Endodermal cell (in vitro differentiated cells): Measurements from ENCODE around the gene DVL1. TPM values are rescaled to one million over a fixed set of nuclear protein-coding genes. Genes with fewer than 3 reads are reported as not detected.

Experiments used
- DNase-seq: peaks from one replicate; pipeline ENCODE4 v3.0.0-alpha.2; 2017
- H3K27ac ChIP-seq: 2 replicates; pipeline ENCODE4 v1.5.1; 2013; ENCODE audit warnings: mild to moderate bottlenecking, low read depth, low read length, moderate library complexity
- H3K27me3 ChIP-seq: 2 replicates; pipeline ENCODE4 v1.6.1; 2013; ENCODE audit warnings: mild to moderate bottlenecking, low read length, moderate library complexity; ENCODE audit not compliant: insufficient read depth, control insufficient read depth, poor library complexity, severe bottlenecking
- H3K36me3 ChIP-seq: 2 replicates; pipeline ENCODE4 v1.7.0; 2013; ENCODE audit warnings: mild to moderate bottlenecking, low read length, moderate library complexity; ENCODE audit not compliant: control insufficient read depth, insufficient read depth
- H3K4me1 ChIP-seq: one replicate; pipeline ENCODE4 v1.7.0; 2013; ENCODE audit warnings: low read length; ENCODE audit not compliant: control insufficient read depth, insufficient read depth
- H3K4me3 ChIP-seq: 2 replicates; pipeline ENCODE4 v1.5.1; 2013; ENCODE audit warnings: mild to moderate bottlenecking, low read length, moderate library complexity
- H3K9ac ChIP-seq: 2 replicates; pipeline ENCODE4 v1.6.1; 2013; ENCODE audit warnings: mild to moderate bottlenecking, low read length, moderate library complexity; ENCODE audit not compliant: poor library complexity, severe bottlenecking; ENCODE audit errors: extremely low read depth
- H3K9me3 ChIP-seq: 2 replicates; pipeline ENCODE4 v1.6.1; 2013; ENCODE audit warnings: mild to moderate bottlenecking, low read length, moderate library complexity; ENCODE audit not compliant: control insufficient read depth
- H3K27ac Mint-ChIP-seq: 2 replicates; pipeline ENCODE4 v1.8.0; 2020; ENCODE audit warnings: mixed read lengths
- H3K27me3 Mint-ChIP-seq: 2 replicates; pipeline ENCODE4 v1.8.0; 2021; ENCODE audit warnings: mild to moderate bottlenecking, mixed read lengths; ENCODE audit not compliant: insufficient read depth
- H3K36me3 Mint-ChIP-seq: 2 replicates; pipeline ENCODE4 v1.8.0; 2020; ENCODE audit warnings: low read depth, mixed read lengths
- H3K4me1 Mint-ChIP-seq: 2 replicates; pipeline ENCODE4 v1.8.0; 2020; ENCODE audit warnings: mixed read lengths
- H3K4me3 Mint-ChIP-seq: 2 replicates; pipeline ENCODE4 v1.8.0; 2020; ENCODE audit warnings: mild to moderate bottlenecking, moderate library complexity, mixed read lengths
- H3K9me3 Mint-ChIP-seq: 2 replicates; pipeline ENCODE4 v1.8.0; 2020; ENCODE audit warnings: mild to moderate bottlenecking, mixed read lengths
- WGBS, 2 experiments: methylation state at CpG; one replicate each; pipeline versions ENCODE4 v1.1.5 to v1.1.7; 2013; ENCODE audit warnings: missing lambda C conversion rate in 2 of 2, mixed read lengths in 1 of 2; ENCODE audit not compliant: insufficient coverage in 1 of 2, insufficient read length in 1 of 2; 5-methylcytosine and 5-hydroxymethylcytosine counted together
- total RNA-seq, 2 donors: library from RNA; stranded (reverse); fragmentation: NEBNext Ultra II Directional in 1 of 2; extraction: Animal tissue kit (Norgen Biotek cat#: 25700) in 1 of 2; gene quantifications; 2 replicates in 1 of 2; 3 replicates in 1 of 2; pipeline ENCODE4 v1.2.1, GENCODE V29; 2021
- TF ChIP-seq, protein P1 (sequence below): fragments of 200-600 bp; sonication (generic); conservative IDR thresholded peaks from 2 replicates; pipeline ENCODE4 v1.5.0; 2021; ENCODE audit warnings: antibody characterized with exemption, mild to moderate bottlenecking

DVL1 gene
- total RNA-seq, 2 donors from 2014 or later = 71.9 to 73.3 TPM

DNA sequence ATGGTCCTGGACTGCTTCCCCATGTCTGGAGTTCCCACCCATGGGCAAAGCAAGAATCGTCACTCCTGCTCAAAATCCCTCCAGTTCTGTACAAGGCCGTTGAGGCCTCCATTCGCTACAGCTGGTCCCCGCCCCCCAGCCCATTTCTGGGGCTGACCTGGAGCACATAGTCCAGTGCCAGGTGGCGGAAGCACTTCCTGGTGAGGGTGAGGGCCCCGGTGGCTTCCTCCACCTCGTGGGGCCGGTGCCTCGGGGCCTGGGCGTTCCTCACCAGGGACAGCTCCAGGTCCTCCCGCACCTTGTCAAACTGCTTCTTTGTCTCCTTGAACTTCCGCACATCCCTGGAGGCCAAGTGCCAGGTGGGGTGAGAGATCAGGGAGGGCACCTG, 48.9 kb downstream of the DVL1 start:
- H3K9me3 ChIP-seq = no peaks in the 10 kb centered on the region
- Mint-ChIP-seq H3K27me3 (no peaks in the 10 kb centered on the region), H3K4me1 (peaks cover 2% of the 10 kb centered on the region), H3K36me3 (no peaks in the 10 kb centered on the region), H3K27ac (no peak overlapping the region), H3K4me3 (no peak overlapping the region), H3K9me3 (no peaks in the 10 kb centered on the region)
- H3K27me3 ChIP-seq = no peaks in the 10 kb centered on the region
- WGBS, 2 experiments = 93 to 95% methylated on average over 7 to 12 of the region's 12 CpGs
- no peak overlapping the region for H3K27ac ChIP-seq
- no peaks in the 10 kb centered on the region for H3K36me3 ChIP-seq
- no peak for DNase-seq
- no peak overlapping the region for H3K9ac ChIP-seq
- peaks cover 6% of the 10 kb centered on the region for H3K4me1 ChIP-seq
- TF ChIP-seq, protein P1, sequence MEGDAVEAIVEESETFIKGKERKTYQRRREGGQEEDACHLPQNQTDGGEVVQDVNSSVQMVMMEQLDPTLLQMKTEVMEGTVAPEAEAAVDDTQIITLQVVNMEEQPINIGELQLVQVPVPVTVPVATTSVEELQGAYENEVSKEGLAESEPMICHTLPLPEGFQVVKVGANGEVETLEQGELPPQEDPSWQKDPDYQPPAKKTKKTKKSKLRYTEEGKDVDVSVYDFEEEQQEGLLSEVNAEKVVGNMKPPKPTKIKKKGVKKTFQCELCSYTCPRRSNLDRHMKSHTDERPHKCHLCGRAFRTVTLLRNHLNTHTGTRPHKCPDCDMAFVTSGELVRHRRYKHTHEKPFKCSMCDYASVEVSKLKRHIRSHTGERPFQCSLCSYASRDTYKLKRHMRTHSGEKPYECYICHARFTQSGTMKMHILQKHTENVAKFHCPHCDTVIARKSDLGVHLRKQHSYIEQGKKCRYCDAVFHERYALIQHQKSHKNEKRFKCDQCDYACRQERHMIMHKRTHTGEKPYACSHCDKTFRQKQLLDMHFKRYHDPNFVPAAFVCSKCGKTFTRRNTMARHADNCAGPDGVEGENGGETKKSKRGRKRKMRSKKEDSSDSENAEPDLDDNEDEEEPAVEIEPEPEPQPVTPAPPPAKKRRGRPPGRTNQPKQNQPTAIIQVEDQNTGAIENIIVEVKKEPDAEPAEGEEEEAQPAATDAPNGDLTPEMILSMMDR = no peak
- no peak overlapping the region for H3K4me3 ChIP-seq

DNA sequence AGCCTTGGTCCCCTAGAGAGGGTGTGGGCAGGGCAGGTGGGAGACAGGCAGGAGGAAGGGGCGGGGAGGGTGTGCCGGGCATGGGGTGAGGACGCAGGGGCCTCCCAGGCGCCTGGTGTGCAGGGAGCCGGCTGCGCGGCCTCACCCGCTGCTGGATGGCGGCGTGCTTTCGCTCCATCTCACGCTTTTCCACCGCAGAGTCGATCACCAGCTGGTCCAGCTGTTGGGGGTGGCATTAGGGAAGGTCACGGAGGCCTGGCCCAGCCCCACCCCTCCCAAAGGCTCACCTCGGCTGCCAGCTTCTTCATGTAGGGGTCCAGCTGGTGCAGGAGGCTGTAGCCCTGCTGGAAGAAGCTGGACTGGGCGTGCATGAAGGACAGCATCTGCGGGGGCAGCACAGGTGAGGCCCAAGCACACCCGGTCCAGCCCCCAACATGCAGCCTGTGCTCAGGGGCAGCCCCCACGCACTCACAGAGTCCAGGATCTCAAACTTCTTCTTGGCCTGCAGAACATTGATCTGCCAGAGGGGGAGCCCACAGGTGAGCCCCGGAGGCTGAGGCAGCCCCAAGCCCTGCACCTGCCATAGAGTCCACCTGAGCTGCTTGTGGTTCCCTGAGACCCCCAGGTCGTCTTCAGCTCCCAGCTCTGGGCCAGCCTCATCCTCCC, 49.4 kb downstream of the DVL1 start:
- TF ChIP-seq, protein P1 = peak; percentile 70
- WGBS, 2 experiments = 80 to 92% methylated on average over 6 to 22 of the region's 22 CpGs
- H3K27me3 Mint-ChIP-seq = no peaks in the 10 kb centered on the region
- no peaks in the 10 kb centered on the region for H3K27me3 ChIP-seq
- no peaks in the 10 kb centered on the region for H3K36me3 Mint-ChIP-seq
- no peaks in the 10 kb centered on the region for H3K9me3 ChIP-seq
- H3K27ac ChIP-seq = peak overlapping the region; percentile 24
- no peaks in the 10 kb centered on the region for H3K9me3 Mint-ChIP-seq
- no peaks in the 10 kb centered on the region for H3K4me1 Mint-ChIP-seq
- H3K4me3 ChIP-seq = no peak overlapping the region
- H3K27ac Mint-ChIP-seq = no peak overlapping the region
- H3K36me3 ChIP-seq = no peaks in the 10 kb centered on the region
- peak; percentile 80 for DNase-seq
- H3K9ac ChIP-seq = no peak overlapping the region
- H3K4me1 ChIP-seq = peaks cover 1% of the 10 kb centered on the region
- no peak overlapping the region for H3K4me3 Mint-ChIP-seq

DNA sequence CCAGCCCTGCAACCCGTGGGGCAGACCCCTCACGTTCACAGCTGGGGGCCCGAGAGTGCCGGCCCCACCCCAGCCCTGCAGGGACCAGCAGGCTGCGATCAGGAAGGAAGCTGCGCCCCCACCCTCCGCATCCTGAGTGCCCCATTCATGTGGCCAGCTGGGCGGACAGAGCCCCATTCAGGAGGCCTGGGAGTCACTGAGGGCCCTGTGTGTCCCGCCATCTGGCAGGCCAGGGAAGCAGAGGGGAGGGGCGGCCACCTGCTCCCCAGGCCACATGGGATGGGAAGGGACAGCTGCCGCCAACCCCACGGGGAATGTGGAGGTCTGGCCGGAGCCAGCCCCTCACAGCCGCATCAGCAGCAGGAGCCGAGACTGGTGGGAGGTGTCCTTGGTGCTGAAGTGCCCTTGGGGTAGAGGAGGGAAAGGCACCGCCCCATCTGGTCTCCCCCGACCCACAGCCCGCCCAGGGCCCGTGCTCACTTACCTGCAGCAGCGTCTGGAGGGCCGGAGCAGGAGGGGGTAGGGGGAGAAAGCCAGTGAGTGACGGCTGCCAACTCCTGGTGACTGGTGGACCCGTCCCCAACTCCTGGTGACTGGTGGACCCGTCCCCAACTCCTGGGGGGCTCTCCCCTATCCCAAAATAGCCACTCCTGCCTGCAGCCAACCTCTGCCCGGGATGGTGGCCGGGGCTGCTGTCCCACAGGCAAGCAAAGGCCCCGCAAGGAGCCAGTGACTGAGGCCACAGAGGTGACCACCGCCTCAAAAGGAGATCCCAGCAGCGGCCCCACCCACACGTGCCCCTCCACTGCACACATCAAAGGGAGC, 50.1 kb downstream of the DVL1 start:
- Histone ChIP-seq H3K36me3 (no peaks in the 10 kb centered on the region), H3K27me3 (no peaks in the 10 kb centered on the region), H3K27ac (peak overlapping the region; percentile 72), H3K4me3 (no peak overlapping the region), H3K9ac (no peak overlapping the region), H3K9me3 (no peaks in the 10 kb centered on the region), H3K4me1 (no peaks in the 10 kb centered on the region)
- Mint-ChIP-seq H3K4me3 (no peak overlapping the region), H3K4me1 (no peaks in the 10 kb centered on the region), H3K36me3 (no peaks in the 10 kb centered on the region), H3K27me3 (no peaks in the 10 kb centered on the region), H3K9me3 (no peaks in the 10 kb centered on the region), H3K27ac (no peak overlapping the region)
- DNase-seq = peak; percentile 93
- TF ChIP-seq, protein P1 = no peak
- 78 to 82% methylated on average over 14 to 30 of the region's 30 CpGs for WGBS, 2 experiments
